OCI-M2 (cell line): ENCODE results near the gene ARG1.
A peak's percentile ranks its signal among the peaks of the same experiment; 100 is the strongest.

Experiments
- DNase-seq: peaks from one replicate; lab custom pipeline; 2025; ENCODE audit not compliant: unreplicated experiment; lab: John Stamatoyannopoulos, UW

The ARG1 gene

GRCh38 chr6:131581523-131581922 is 8.5 kb downstream of the ARG1 start:
- no peak for DNase-seq

- DNase-seq, result no peak
These were observed 13.5 kb downstream of the ARG1 start for GRCh38 chr6:131586543-131586942.

- DNase-seq, result no peak
These were observed 14.9 kb downstream of the ARG1 start for GRCh38 chr6:131587909-131588308.

GRCh38 chr6:131588643-131589042 is 15.6 kb downstream of the ARG1 start:
- no peak for DNase-seq

GRCh38 chr6:131592935-131593334 is 19.9 kb downstream of the ARG1 start:
- DNase-seq, result no peak

- DNase-seq, result no peak
These were observed 21.0 kb downstream of the ARG1 start for GRCh38 chr6:131594074-131594473.

GRCh38 chr6:131597446-131597845 is 24.4 kb downstream of the ARG1 start:
- no peak for DNase-seq

GRCh38 chr6:131600716-131601115 is 27.7 kb downstream of the ARG1 start:
- DNase-seq, result no peak

GRCh38 chr6:131602781-131603312 is 29.8 kb downstream of the ARG1 start:
- DNase-seq, result no peak

- no peak for DNase-seq
These were observed 40.4 kb downstream of the ARG1 start for GRCh38 chr6:131613296-131613925.

- no peak for DNase-seq
These were observed 42.2 kb downstream of the ARG1 start for GRCh38 chr6:131615275-131615674.

- peak; percentile 95 for DNase-seq
These were observed 55.0 kb downstream of the ARG1 start, which contains the start of gene MED23 for GRCh38 chr6:131627724-131628682. Gene MED23 (minus strand): TSS chr6:131628242. CDS start chr6:131628049, 193 bp downstream.

- DNase-seq, result no peak
These were observed 55.7 kb downstream of the ARG1 start for GRCh38 chr6:131628726-131629125.

GRCh38 chr6:131629651-131630050 is 56.6 kb downstream of the ARG1 start:
- no peak for DNase-seq

GRCh38 chr6:131631625-131632289 is 58.7 kb downstream of the ARG1 start:
- no peak for DNase-seq
